ENCODE data around the gene TTYH3. TPM values are rescaled to one million over a fixed set of nuclear protein-coding genes. Genes with fewer than 3 reads are reported as not detected.

The TTYH3 gene
- total RNA-seq, 6 experiments from 2014 or later, result 10.3 to 59.3 (median 37.6) TPM

DNA sequence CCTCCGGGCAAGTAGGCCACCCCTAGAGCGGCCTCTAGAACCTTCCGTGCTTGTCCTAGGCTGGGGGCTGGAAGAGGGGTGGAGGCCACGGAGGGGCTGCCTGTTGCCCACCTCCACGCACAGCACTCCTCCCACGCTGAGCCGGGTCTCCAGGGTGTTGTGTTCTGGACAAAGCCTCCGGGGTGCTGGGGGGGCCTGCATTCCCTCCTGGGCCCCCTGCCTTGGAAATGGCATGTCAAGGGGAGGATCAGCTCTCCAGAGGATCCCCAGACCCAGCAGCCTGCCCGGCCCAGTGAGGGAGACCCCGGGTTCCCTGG, 8.1 kb upstream of the TTYH3 start:
- no peak for DNase-seq
- WGBS (ENCODE audit: insufficient coverage, low coverage, low lambda C conversion rate, missing lambda C conversion rate), result no CpG with 5 or more reads among the region's 10 CpGs
- TF ChIP-seq POLR2A (IDR thresholded peaks at IDR 0.05), result no peak
- TF ChIP-seq, protein P1, sequence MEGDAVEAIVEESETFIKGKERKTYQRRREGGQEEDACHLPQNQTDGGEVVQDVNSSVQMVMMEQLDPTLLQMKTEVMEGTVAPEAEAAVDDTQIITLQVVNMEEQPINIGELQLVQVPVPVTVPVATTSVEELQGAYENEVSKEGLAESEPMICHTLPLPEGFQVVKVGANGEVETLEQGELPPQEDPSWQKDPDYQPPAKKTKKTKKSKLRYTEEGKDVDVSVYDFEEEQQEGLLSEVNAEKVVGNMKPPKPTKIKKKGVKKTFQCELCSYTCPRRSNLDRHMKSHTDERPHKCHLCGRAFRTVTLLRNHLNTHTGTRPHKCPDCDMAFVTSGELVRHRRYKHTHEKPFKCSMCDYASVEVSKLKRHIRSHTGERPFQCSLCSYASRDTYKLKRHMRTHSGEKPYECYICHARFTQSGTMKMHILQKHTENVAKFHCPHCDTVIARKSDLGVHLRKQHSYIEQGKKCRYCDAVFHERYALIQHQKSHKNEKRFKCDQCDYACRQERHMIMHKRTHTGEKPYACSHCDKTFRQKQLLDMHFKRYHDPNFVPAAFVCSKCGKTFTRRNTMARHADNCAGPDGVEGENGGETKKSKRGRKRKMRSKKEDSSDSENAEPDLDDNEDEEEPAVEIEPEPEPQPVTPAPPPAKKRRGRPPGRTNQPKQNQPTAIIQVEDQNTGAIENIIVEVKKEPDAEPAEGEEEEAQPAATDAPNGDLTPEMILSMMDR (IDR thresholded peaks at IDR 0.05), result no peak
- H3K4me1 ChIP-seq, result peaks cover 0 to 25% (median 9%) of the 10 kb centered on the region in 4 donors
- H3K9me3 ChIP-seq, result no peaks in the 10 kb centered on the region
- no peaks in the 10 kb centered on the region for H3K36me3 ChIP-seq
- H3K4me3 ChIP-seq, result no peak overlapping the region
- H3K27ac ChIP-seq, result no peak overlapping the region
- intact Hi-C loops (cut with DNase I), result no loop called here
- ATAC-seq, result no peak
- H3K27me3 ChIP-seq, result no peaks in the 10 kb centered on the region

GRCh38 chr7:2624293-2624886, 7.4 kb upstream of the TTYH3 start:
- H3K27ac ChIP-seq, result no peak overlapping the region
- TF ChIP-seq, protein P1 (IDR thresholded peaks at IDR 0.05), result no peak
- TF ChIP-seq POLR2A (IDR thresholded peaks at IDR 0.05), result no peak
- no peak for ATAC-seq
- no peaks in the 10 kb centered on the region for H3K27me3 ChIP-seq
- 90% methylated on average over 9 of the region's 18 CpGs for WGBS (ENCODE audit: insufficient coverage, low coverage, low lambda C conversion rate, missing lambda C conversion rate)
- DNase-seq, result peak in 2 of 3 donors; percentile 16 to 59
- intact Hi-C loops (cut with DNase I), result no loop called here
- peaks cover 0 to 32% (median 14%) of the 10 kb centered on the region in 4 donors for H3K4me1 ChIP-seq
- no peak overlapping the region for H3K4me3 ChIP-seq
- no peaks in the 10 kb centered on the region for H3K9me3 ChIP-seq
- H3K36me3 ChIP-seq, result no peaks in the 10 kb centered on the region

- no peak overlapping the region for H3K27ac ChIP-seq
- peaks cover 0 to 43% (median 24%) of the 10 kb centered on the region in 4 donors for H3K4me1 ChIP-seq
- ATAC-seq (peak in 1 of 4 donors; percentile 1), DNase-seq (peak in 1 of 3 donors; percentile 63)
- no peaks in the 10 kb centered on the region for H3K36me3 ChIP-seq
- H3K9me3 ChIP-seq, result no peaks in the 10 kb centered on the region
- intact Hi-C loops (cut with DNase I), result no loop called here
- no peaks in the 10 kb centered on the region for H3K27me3 ChIP-seq
- TF ChIP-seq, protein P1 (IDR thresholded peaks at IDR 0.05), result no peak
- TF ChIP-seq POLR2A (IDR thresholded peaks at IDR 0.05), result no peak
- no peak overlapping the region for H3K4me3 ChIP-seq
- 64% methylated on average over 11 of the region's 20 CpGs for WGBS (ENCODE audit: insufficient coverage, low coverage, low lambda C conversion rate, missing lambda C conversion rate)
Observed at GRCh38 chr7:2626498-2627117, 5.2 kb upstream of the TTYH3 start.

GRCh38 chr7:2627258-2628129, 4.3 kb upstream of the TTYH3 start:
- H3K27me3 ChIP-seq, result no peaks in the 10 kb centered on the region
- intact Hi-C loops (cut with DNase I), result no loop called here
- ATAC-seq (no peak), DNase-seq (no peak)
- no peaks in the 10 kb centered on the region for H3K36me3 ChIP-seq
- H3K4me3 ChIP-seq, result no peak overlapping the region
- H3K27ac ChIP-seq, result no peak overlapping the region
- TF ChIP-seq, protein P1 (IDR thresholded peaks at IDR 0.05), result no peak
- TF ChIP-seq POLR2A (IDR thresholded peaks at IDR 0.05), result no peak
- WGBS (ENCODE audit: insufficient coverage, low coverage, low lambda C conversion rate, missing lambda C conversion rate), result no CpG with 5 or more reads among the region's 9 CpGs
- peaks cover 0 to 40% (median 21%) of the 10 kb centered on the region in 4 donors for H3K4me1 ChIP-seq
- no peaks in the 10 kb centered on the region for H3K9me3 ChIP-seq

Measured in right lobe of liver (tissue), 6 donors.